ENCODE results near the gene USP31. TPM values are rescaled to one million over a fixed set of nuclear protein-coding genes. Genes with fewer than 3 reads are reported as not detected.

USP31 gene
- total RNA-seq, 2 experiments from 2014 or later: 7.0 to 7.1 TPM

DNA sequence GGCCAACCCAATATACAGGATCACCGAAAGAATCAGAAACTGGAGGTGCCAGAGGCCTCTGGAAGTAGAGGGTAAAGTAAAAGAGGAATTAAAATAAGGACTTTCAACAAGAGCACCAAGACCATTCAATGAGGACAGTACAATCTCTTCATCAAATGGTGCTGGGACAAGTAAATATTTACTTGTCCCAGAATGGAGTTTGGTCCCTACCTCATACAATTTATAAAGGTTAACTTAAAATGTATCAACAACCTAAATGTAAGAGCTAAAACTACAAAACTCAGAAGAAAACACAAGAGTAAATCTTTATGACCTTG, 56.5 kb downstream of the USP31 start:
- peaks cover 27% of the 10 kb centered on the region for H3K36me3 Mint-ChIP-seq
- H3K27me3 Mint-ChIP-seq: no peaks in the 10 kb centered on the region
- H3K9me3 Mint-ChIP-seq (ENCODE audit: low read depth): no peaks in the 10 kb centered on the region
- no peak overlapping the region for H3K27ac Mint-ChIP-seq
- H3K4me1 Mint-ChIP-seq: peaks cover 30% of the 10 kb centered on the region
- CTCF ChIA-PET: no interaction called here
- H3K4me3 Mint-ChIP-seq: no peak overlapping the region
- DNase-seq: no peak
- ATAC-seq: no peak

DNA sequence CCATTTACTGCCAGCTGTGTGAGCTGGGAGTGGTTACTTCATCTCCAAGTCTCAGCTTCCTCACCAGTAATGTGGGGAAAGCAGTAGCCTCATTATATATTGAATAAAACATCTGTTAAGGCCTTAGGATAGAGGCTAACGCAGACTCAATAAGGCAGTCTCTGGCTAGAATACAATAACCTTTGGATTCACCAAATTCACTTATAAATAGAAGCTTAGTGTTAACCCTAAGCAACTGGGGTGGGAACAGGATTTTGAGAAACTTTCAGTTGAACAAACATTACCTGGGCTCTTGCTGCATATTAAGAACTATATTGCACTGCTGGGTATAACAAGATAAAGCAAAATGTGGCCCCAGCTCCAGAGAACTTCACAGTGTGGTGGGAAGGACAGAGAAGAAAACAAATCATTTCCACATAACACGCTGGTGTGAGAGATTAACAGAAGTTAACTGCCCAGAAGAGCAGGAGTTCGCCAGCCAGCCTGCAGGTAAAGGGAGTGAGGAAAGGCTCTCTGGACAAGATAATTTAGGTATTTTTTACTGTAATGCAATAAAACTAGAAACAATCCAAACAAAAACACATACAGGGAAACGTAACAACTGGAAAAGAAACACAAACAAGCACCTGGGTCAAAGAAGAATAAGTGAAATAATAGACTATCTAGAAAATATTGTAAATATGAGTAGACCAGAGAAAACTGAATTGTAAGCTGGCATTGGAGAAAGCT, 57.0 kb downstream of the USP31 start:
- no peak for ATAC-seq
- no peaks in the 10 kb centered on the region for H3K27me3 Mint-ChIP-seq
- H3K4me3 Mint-ChIP-seq: no peak overlapping the region
- CTCF ChIA-PET: interaction anchor here (0.9 kb wide), 1 partner anchor 110 kb away, joined by 3 read pairs; no protein-coding TSS in a partner anchor
- H3K36me3 Mint-ChIP-seq: peaks cover 27% of the 10 kb centered on the region
- peaks cover 28% of the 10 kb centered on the region for H3K4me1 Mint-ChIP-seq
- no peak for DNase-seq
- no peaks in the 10 kb centered on the region for H3K9me3 Mint-ChIP-seq (ENCODE audit: low read depth)
- no peak overlapping the region for H3K27ac Mint-ChIP-seq

DNA sequence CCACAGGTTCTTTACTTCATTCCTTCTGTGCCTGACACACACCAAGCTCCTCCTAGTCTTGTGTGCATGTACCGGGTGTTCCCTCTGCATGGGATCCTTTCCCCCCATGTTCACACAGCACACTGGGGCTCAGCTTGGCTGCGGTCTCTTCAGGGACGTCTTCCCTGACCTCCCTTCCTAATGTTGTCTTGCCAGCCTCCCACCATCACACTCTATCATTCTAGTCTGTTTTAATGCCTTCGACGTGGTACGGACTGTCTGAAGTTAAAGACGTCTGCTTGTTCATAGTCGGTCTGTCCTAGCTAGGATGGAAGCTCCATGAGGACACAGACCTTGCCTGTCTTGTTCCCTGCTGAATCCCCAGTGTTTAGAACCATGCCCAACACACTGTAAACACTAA, 60.1 kb downstream of the USP31 start:
- Mint-ChIP-seq H3K27me3 (no peaks in the 10 kb centered on the region), H3K27ac (no peak overlapping the region), H3K4me3 (no peak overlapping the region), H3K4me1 (no peaks in the 10 kb centered on the region), H3K9me3 (ENCODE audit: low read depth) (no peaks in the 10 kb centered on the region), H3K36me3 (peaks cover 21% of the 10 kb centered on the region)
- ATAC-seq (no peak), DNase-seq (no peak)
- CTCF ChIA-PET: no interaction called here

DNA sequence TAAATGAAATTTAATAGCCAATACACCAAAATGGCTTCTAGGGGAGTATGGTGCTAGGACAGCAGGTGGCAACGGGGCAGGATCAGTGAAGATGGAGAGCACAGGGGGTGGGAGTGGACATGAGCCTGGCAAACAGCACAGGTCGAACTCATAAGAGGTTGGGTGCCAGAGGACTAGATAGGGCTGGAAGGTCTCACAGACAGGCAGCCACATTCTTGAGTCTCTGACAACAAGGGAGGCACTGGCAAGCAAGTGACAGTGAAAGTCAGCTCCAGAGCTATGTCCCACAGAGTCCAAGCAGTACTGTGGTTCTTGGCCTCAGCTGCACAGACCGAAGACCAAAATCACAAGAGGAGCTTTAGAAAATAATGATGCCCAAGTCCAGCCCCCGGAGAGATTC, 61.2 kb downstream of the USP31 start:
- no peaks in the 10 kb centered on the region for H3K27me3 Mint-ChIP-seq
- no peaks in the 10 kb centered on the region for H3K4me1 Mint-ChIP-seq
- H3K27ac Mint-ChIP-seq: no peak overlapping the region
- CTCF ChIA-PET: no interaction called here
- H3K9me3 Mint-ChIP-seq (ENCODE audit: low read depth): no peaks in the 10 kb centered on the region
- no peak overlapping the region for H3K4me3 Mint-ChIP-seq
- ATAC-seq: no peak
- DNase-seq: no peak
- peaks cover 13% of the 10 kb centered on the region for H3K36me3 Mint-ChIP-seq

DNA sequence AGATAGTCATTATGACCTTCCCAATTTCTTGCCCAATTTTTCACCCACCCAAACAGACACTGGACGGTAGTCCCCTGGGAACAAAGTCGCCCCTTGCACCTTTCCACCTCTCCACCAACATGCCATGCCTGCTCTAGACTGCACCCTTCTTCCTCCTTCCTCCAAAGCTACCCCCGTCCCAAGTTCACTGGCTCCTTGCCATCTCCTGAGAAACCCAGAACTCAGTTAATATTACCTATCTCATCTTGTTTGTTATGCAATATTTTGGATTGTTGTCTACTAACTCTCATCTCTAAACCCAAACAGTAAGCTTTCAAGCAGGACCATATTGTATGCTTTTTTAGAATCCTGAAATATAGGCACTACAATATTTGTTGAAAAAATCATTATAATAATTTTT, 63.3 kb downstream of the USP31 start:
- Mint-ChIP-seq H3K27ac (no peak overlapping the region), H3K4me1 (no peaks in the 10 kb centered on the region), H3K4me3 (no peak overlapping the region), H3K9me3 (ENCODE audit: low read depth) (no peaks in the 10 kb centered on the region), H3K36me3 (peaks cover 7% of the 10 kb centered on the region), H3K27me3 (no peaks in the 10 kb centered on the region)
- DNase-seq (no peak), ATAC-seq (no peak)
- CTCF ChIA-PET: no interaction called here

DNA sequence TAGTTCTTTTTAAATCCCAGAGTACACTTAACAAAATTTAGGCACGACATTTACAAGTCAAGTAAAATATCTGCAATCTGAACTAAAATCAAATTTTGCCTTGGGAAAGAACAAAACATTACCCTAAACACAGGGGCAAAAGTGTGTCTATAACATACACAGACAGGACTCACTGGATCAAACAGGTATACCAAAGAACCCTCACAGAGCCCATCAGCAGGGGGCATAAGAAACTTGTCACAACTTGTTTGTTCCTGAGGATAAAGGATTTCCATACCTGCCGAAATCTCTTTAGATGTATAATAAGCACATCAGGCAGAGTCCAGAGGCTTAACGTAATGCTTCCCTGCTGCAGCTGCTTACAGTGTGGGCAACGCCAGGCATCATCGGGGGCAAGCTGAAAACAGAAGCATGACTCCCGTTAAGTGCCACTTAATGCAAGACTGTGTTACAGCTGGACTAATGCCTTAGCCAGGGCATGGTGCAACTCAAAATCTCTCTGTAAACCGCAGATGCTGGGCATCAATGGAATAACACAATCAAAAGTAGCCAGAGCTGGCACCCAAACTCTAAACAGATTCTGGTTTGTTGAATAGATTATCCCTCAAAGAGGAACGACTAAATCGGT, 67.0 kb downstream of the USP31 start:
- no peak for ATAC-seq
- Mint-ChIP-seq H3K9me3 (ENCODE audit: low read depth) (no peaks in the 10 kb centered on the region), H3K36me3 (peaks cover 10% of the 10 kb centered on the region), H3K4me1 (peaks cover 4% of the 10 kb centered on the region), H3K4me3 (no peak overlapping the region), H3K27ac (no peak overlapping the region), H3K27me3 (no peaks in the 10 kb centered on the region)
- DNase-seq: no peak
- CTCF ChIA-PET: no interaction called here

DNA sequence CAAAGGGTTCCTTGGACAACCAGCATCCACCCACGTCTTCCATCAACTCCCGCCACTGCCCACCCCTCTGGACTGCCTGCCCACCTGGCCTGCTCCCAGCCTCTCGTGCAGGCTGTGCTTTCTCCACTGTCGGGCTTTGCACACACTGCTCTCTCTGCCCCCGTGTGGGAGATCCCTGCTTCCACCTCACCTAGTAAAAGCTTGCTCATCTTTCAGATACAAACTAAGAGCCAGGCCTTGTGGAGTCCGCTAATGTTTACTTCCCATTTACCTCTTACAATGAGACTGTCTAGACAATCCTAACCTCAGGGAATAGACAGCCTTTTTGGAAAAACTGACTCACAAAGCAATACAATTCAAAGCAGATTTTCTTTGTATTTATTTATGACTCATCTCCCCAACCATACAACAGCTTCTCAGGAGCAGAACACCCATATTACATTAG, 67.6 kb downstream of the USP31 start:
- CTCF ChIA-PET: interaction anchor here (0.5 kb wide), 1 partner anchor 1989 kb away, joined by 3 read pairs; no protein-coding TSS in a partner anchor
- no peaks in the 10 kb centered on the region for H3K27me3 Mint-ChIP-seq
- DNase-seq: no peak
- ATAC-seq: no peak
- no peaks in the 10 kb centered on the region for H3K9me3 Mint-ChIP-seq (ENCODE audit: low read depth)
- H3K27ac Mint-ChIP-seq: no peak overlapping the region
- H3K36me3 Mint-ChIP-seq: peaks cover 11% of the 10 kb centered on the region
- no peak overlapping the region for H3K4me3 Mint-ChIP-seq
- H3K4me1 Mint-ChIP-seq: peaks cover 4% of the 10 kb centered on the region

DNA sequence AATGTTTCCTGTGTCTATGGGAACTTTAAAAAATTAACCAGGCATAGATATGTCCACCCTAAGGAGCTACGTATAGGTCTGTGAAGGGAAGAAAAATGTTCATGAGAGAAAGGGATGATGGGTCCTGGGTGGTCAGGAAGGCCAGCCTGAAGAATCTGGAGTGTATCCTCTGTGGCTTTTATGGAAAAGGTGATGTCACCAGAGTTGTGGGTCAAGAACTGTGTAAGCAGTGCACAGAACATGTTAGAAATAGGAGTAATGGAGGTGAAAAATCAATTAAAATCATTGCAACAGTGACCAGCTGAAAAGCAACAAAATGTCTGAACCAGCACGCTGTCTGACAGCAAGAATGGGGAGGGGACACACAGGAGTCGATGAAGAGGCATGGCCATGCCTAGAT, 68.5 kb downstream of the USP31 start:
- no peaks in the 10 kb centered on the region for H3K27me3 Mint-ChIP-seq
- DNase-seq (no peak), ATAC-seq (no peak)
- CTCF ChIA-PET: no interaction called here
- H3K36me3 Mint-ChIP-seq: peaks cover 14% of the 10 kb centered on the region
- no peak overlapping the region for H3K4me3 Mint-ChIP-seq
- peaks cover 4% of the 10 kb centered on the region for H3K4me1 Mint-ChIP-seq
- no peaks in the 10 kb centered on the region for H3K9me3 Mint-ChIP-seq (ENCODE audit: low read depth)
- H3K27ac Mint-ChIP-seq: no peak overlapping the region

DNA sequence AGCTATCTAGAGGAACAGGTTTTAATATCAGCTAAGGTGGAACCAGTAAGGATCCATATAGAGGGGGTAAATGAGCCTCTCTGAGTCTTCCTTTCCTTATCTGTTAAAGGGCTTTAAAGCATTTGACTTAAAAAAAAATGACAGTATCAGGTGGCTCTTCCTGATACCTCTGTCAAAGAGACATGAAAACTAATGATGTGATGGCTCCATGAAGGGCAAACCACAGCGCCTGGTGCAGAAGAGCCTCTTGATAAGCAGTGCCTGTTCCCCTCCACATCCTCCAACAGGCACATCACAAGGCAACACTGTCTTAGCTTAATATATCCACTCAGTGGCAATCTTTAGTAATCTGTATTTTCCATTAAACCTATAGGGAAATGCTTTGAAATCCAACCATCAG, 68.9 kb downstream of the USP31 start:
- ATAC-seq: no peak
- Mint-ChIP-seq H3K4me1 (peaks cover 4% of the 10 kb centered on the region), H3K36me3 (peaks cover 14% of the 10 kb centered on the region), H3K27ac (no peak overlapping the region), H3K9me3 (ENCODE audit: low read depth) (no peaks in the 10 kb centered on the region), H3K27me3 (no peaks in the 10 kb centered on the region), H3K4me3 (no peak overlapping the region)
- DNase-seq: no peak
- CTCF ChIA-PET: no interaction called here

DNA sequence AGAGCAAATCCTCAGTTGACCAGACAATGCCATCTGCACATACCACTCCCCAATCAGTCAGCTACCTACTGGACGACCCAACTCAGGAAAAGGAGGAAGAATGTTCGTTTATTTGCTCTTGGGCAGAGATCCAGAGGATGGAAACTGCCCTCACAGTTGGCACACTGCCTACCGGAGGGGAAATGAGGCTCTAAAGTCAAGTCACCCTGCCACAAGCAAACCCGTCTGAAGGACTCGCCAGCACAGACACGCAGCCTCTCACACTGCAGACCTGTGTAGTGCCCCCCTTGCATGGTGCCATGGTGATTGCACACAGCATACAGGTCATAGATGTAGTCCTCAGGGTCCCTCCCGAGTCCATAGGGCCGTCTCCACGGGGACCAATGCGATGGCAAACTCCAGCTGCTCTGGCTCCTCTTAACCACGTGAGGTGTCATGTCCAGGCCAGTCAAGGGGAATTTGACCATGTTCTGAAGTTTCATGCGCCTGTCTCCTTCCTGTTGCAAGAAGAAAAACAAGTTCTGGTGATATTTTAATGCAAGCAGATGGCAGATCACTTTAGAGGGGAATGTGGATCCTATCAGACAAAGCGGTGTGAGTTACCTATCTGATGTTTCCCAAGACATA, 69.5 kb downstream of the USP31 start:
- ATAC-seq: no peak
- H3K27ac Mint-ChIP-seq: no peak overlapping the region
- CTCF ChIA-PET: no interaction called here

DNA sequence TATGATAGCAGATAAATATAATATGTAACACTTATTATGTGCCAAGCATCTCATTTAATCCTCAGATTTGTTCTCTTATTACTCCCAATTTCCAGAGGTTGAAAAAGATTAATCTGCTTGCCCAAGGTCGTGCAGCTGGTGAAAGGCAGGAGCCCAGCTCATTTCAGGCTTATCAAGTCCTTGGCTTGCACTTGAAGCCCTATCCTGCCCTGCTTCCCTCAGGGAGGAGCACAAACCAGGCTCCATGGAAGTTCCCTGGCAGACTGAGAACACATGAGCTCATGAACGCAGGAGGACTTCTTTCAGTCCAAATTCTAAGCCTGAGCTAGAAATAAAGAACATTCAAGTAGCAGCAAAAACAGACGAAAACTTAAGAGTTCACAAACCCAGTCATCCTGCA, 74.8 kb downstream of the USP31 start:
- DNase-seq (no peak), ATAC-seq (no peak)
- CTCF ChIA-PET: no interaction called here
- H3K4me3 Mint-ChIP-seq: no peak overlapping the region
- peaks cover 4% of the 10 kb centered on the region for H3K4me1 Mint-ChIP-seq
- no peak overlapping the region for H3K27ac Mint-ChIP-seq
- H3K9me3 Mint-ChIP-seq (ENCODE audit: low read depth): no peaks in the 10 kb centered on the region
- H3K36me3 Mint-ChIP-seq: peaks cover 11% of the 10 kb centered on the region
- no peaks in the 10 kb centered on the region for H3K27me3 Mint-ChIP-seq

More for the DNA sequence above, 69.5 kb downstream of the USP31 start:
- no peaks in the 10 kb centered on the region for H3K9me3 Mint-ChIP-seq (ENCODE audit: low read depth)
- DNase-seq: no peak
- peaks cover 14% of the 10 kb centered on the region for H3K36me3 Mint-ChIP-seq
- peaks cover 4% of the 10 kb centered on the region for H3K4me1 Mint-ChIP-seq
- H3K4me3 Mint-ChIP-seq: no peak overlapping the region
- H3K27me3 Mint-ChIP-seq: no peaks in the 10 kb centered on the region

DNA sequence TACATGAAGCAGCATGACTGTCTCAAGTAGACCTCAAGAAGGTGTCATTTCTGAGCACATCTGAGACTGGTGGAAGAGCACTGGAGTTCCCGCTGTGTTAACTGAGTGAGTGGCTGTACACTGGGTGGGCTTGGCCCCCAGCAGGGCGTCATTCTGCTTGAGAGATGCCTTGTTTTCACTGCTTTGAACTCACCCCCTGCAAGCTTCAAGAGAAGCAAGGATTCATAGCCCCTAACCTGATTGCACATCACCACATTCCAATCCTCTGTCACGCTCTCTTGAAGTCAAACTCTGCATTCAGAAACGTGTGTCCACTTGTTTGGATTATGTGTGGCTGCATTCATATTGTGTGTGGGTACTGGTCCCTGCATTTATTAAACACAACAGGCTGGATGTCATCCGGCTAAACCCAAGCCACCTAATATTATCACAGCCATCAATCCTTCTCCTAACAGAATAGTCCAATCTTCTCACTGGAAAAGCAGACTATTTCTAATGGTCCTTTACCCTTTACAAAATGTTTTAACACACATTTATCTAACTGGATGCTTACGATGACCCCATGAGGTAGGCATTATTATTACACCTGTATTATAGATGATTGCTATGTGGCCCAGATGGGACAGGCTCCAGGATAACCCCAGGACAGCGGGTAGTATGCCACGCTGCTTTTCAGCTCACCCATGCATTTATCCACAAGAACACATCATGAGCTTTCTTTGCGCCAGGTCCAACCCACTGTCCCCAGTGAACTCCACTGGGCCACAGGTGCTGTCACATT, 76.3 kb downstream of the USP31 start:
- Mint-ChIP-seq H3K9me3 (ENCODE audit: low read depth) (no peaks in the 10 kb centered on the region), H3K4me1 (no peaks in the 10 kb centered on the region), H3K27ac (no peak overlapping the region), H3K4me3 (no peak overlapping the region), H3K27me3 (no peaks in the 10 kb centered on the region), H3K36me3 (peaks cover 4% of the 10 kb centered on the region)
- DNase-seq: no peak
- CTCF ChIA-PET: no interaction called here
- no peak for ATAC-seq

DNA sequence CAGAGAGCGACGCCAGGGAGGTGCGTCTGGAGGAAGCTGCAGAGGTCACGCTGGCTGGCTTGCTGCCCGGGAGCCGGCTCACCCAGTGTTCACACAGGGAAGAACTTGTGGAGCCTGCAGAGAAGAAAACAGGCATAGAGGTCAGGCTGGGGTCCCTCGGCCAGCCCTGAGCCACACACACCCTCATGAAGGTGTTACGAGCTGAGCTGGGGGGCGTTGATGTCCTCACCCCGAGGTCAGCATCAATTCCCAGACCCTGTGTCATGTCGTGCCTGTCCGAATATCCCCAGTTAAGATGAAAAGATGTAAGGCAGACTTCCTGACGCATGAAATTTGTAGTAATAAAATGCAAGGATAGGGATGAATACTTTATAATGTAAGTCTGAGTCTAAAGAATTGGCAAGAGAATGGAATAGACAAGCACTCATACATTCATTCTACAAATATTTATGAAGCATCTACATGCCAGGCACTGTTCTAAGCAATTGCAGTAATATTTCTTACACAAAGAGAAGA, 77.1 kb downstream of the USP31 start:
- no peaks in the 10 kb centered on the region for H3K9me3 Mint-ChIP-seq (ENCODE audit: low read depth)
- no peak overlapping the region for H3K27ac Mint-ChIP-seq
- DNase-seq (no peak), ATAC-seq (no peak)
- CTCF ChIA-PET: interaction anchor here (0.7 to 1.2 kb wide), 2 partner anchors 85 to 362 kb away, joined by 3 read pairs; no protein-coding TSS in a partner anchor
- peaks cover 7% of the 10 kb centered on the region for H3K36me3 Mint-ChIP-seq
- H3K4me3 Mint-ChIP-seq: no peak overlapping the region
- H3K27me3 Mint-ChIP-seq: no peaks in the 10 kb centered on the region
- no peaks in the 10 kb centered on the region for H3K4me1 Mint-ChIP-seq

Data from activated CD8-positive, alpha-beta memory T cell treated with anti-CD3 and anti-CD28 coated beads, Interleukin-2, amount 10 ng/mL, durations not matched to agents 7 days and 5 days (primary cell).